ENCODE measurements around the gene HOXC4. TPM values are rescaled to one million over a fixed set of nuclear protein-coding genes. Genes with fewer than 3 reads are reported as not detected.
A peak's percentile ranks its signal among the peaks of the same experiment; 100 is the strongest.

The HOXC4 gene
- total and polyA plus RNA-seq, 7 experiments from 2014 or later: 0.24 to 0.98 TPM; not detected in 5

- ChIA-PET POLR2A (interaction anchor here (1.1 kb wide), 1 partner anchor 23 kb away, joined by 4 read pairs; no protein-coding TSS in a partner anchor), CTCF (interaction anchor here (0.8 to 1.7 kb wide), 5 partner anchors 14 to 162 kb away, joined by 4 read pairs; partner anchors contain the start of gene HOXC5)
- peak overlapping the region; percentile 39 to 90 (median 74) for H3K4me3 Mint-ChIP-seq
- Histone ChIP-seq H3K4me1 (ENCODE audit: control insufficient read depth in 2 of 2, insufficient read depth in 2 of 2, low read length in 2 of 2) (peaks cover 11 to 23% of the 10 kb centered on the region in 2 donors), H3K27ac (ENCODE audit: low read depth, low read length) (no peak overlapping the region), H3K4me3 (ENCODE audit: low read length) (peak overlapping the region; percentile 63), H3K9me3 (ENCODE audit: control insufficient read depth in 2 of 3, low read length in 3 of 3) (peaks cover 0 to 3% (median 0%) of the 10 kb centered on the region in 3 experiments), H3K27me3 (ENCODE audit: control insufficient read depth in 2 of 2, insufficient read depth in 2 of 2, low read length in 2 of 2) (peaks cover 10 to 52% of the 10 kb centered on the region in 2 donors), H3K36me3 (ENCODE audit: control insufficient read depth in 2 of 3, insufficient read depth in 3 of 3, low read length in 3 of 3) (no peaks in the 10 kb centered on the region)
- peaks cover 18 to 54% (median 46%) of the 10 kb centered on the region in 7 donors for H3K4me1 Mint-ChIP-seq
- H3K27me3 Mint-ChIP-seq: peaks cover 84 to 94% (median 87%) of the 10 kb centered on the region in 5 donors
- H3K9me3 Mint-ChIP-seq: peaks cover 0 to 9% (median 1%) of the 10 kb centered on the region in 11 donors
- H3K36me3 Mint-ChIP-seq: peaks cover 0 to 6% (median 0%) of the 10 kb centered on the region in 5 donors
- ATAC-seq (peak; percentile 10), DNase-seq (no peak)
- peak overlapping the region in 2 of 9 donors; percentile 2 to 13 for H3K27ac Mint-ChIP-seq
- intact Hi-C loops (cut with micrococcal nuclease): loop anchor here in 1 of 2 donors (5.0 kb wide), 2 partner anchors 95 to 110 kb away; no protein-coding TSS in a partner anchor
Measured at GRCh38 chr12:54052438-54053002, 1.1 kb upstream of the HOXC4 start.

GRCh38 chr12:54053003-54053750, 458 bp upstream of the HOXC4 start:
- peak overlapping the region; percentile 43 to 90 (median 77) for H3K4me3 Mint-ChIP-seq
- H3K27ac Mint-ChIP-seq: peak overlapping the region in 2 of 9 donors; percentile 5 to 18
- H3K27me3 Mint-ChIP-seq: peaks cover 85 to 94% (median 86%) of the 10 kb centered on the region in 5 donors
- CTCF ChIA-PET: interaction anchor here (0.8 to 1.7 kb wide), 5 partner anchors 14 to 161 kb away, joined by 4 read pairs; partner anchors contain the start of gene HOXC5
- H3K36me3 ChIP-seq (ENCODE audit: control insufficient read depth in 2 of 3, insufficient read depth in 3 of 3, low read length in 3 of 3): no peaks in the 10 kb centered on the region
- peaks cover 15 to 50% (median 42%) of the 10 kb centered on the region in 7 donors for H3K4me1 Mint-ChIP-seq
- ATAC-seq (peak; percentile 62), DNase-seq (no peak)
- peaks cover 10 to 52% of the 10 kb centered on the region in 2 donors for H3K27me3 ChIP-seq (ENCODE audit: control insufficient read depth in 2 of 2, insufficient read depth in 2 of 2, low read length in 2 of 2)
- H3K9me3 ChIP-seq (ENCODE audit: control insufficient read depth in 2 of 3, low read length in 3 of 3): no peaks in the 10 kb centered on the region
- H3K27ac ChIP-seq (ENCODE audit: low read depth, low read length): no peak overlapping the region
- peaks cover 11 to 23% of the 10 kb centered on the region in 2 donors for H3K4me1 ChIP-seq (ENCODE audit: control insufficient read depth in 2 of 2, insufficient read depth in 2 of 2, low read length in 2 of 2)
- H3K4me3 ChIP-seq (ENCODE audit: low read length): peak overlapping the region; percentile 63
- peaks cover 0 to 6% (median 0%) of the 10 kb centered on the region in 5 donors for H3K36me3 Mint-ChIP-seq
- peaks cover 0 to 9% (median 1%) of the 10 kb centered on the region in 11 donors for H3K9me3 Mint-ChIP-seq
- intact Hi-C loops (cut with micrococcal nuclease): loop anchor here in 1 of 2 donors (5.0 kb wide), 2 partner anchors 96 to 111 kb away; no protein-coding TSS in a partner anchor
- POLR2A ChIA-PET: interaction anchor here (1.1 kb wide), 1 partner anchor 24 kb away, joined by 4 read pairs; no protein-coding TSS in a partner anchor

- peaks cover 85 to 94% (median 86%) of the 10 kb centered on the region in 5 donors for H3K27me3 Mint-ChIP-seq
- POLR2A ChIA-PET: no interaction called here
- Histone ChIP-seq H3K4me3 (ENCODE audit: low read length) (no peak overlapping the region), H3K4me1 (ENCODE audit: control insufficient read depth in 2 of 2, insufficient read depth in 2 of 2, low read length in 2 of 2) (peaks cover 11 to 23% of the 10 kb centered on the region in 2 donors), H3K36me3 (ENCODE audit: control insufficient read depth in 2 of 3, insufficient read depth in 3 of 3, low read length in 3 of 3) (no peaks in the 10 kb centered on the region), H3K27me3 (ENCODE audit: control insufficient read depth in 2 of 2, insufficient read depth in 2 of 2, low read length in 2 of 2) (peaks cover 5 to 41% of the 10 kb centered on the region in 2 donors), H3K9me3 (ENCODE audit: control insufficient read depth in 2 of 3, low read length in 3 of 3) (no peaks in the 10 kb centered on the region), H3K27ac (ENCODE audit: low read depth, low read length) (no peak overlapping the region)
- H3K4me3 Mint-ChIP-seq: peak overlapping the region in 4 of 10 donors; percentile 43 to 77 (median 66)
- no peaks in the 10 kb centered on the region for H3K36me3 Mint-ChIP-seq
- peaks cover 0 to 4% (median 0%) of the 10 kb centered on the region in 11 donors for H3K9me3 Mint-ChIP-seq
- H3K4me1 Mint-ChIP-seq: peaks cover 15 to 49% (median 36%) of the 10 kb centered on the region in 7 donors
- ATAC-seq (no peak), DNase-seq (no peak)
- H3K27ac Mint-ChIP-seq: no peak overlapping the region
- CTCF ChIA-PET: interaction anchor here (0.5 kb wide), 1 partner anchor 198 kb away, joined by 5 read pairs; no protein-coding TSS in a partner anchor
- intact Hi-C loops (cut with micrococcal nuclease): loop anchor here in 1 of 2 donors (5.0 kb wide), 2 partner anchors 97 to 112 kb away; no protein-coding TSS in a partner anchor
Measured at GRCh38 chr12:54054742-54055194, 1.1 kb downstream of the HOXC4 start.

- Histone ChIP-seq H3K4me1 (ENCODE audit: control insufficient read depth in 2 of 2, insufficient read depth in 2 of 2, low read length in 2 of 2) (peaks cover 11 to 23% of the 10 kb centered on the region in 2 donors), H3K27me3 (ENCODE audit: control insufficient read depth in 2 of 2, insufficient read depth in 2 of 2, low read length in 2 of 2) (peaks cover 0 to 40% of the 10 kb centered on the region in 2 donors), H3K27ac (ENCODE audit: low read depth, low read length) (no peak overlapping the region), H3K36me3 (ENCODE audit: control insufficient read depth in 2 of 3, insufficient read depth in 3 of 3, low read length in 3 of 3) (no peaks in the 10 kb centered on the region), H3K4me3 (ENCODE audit: low read length) (no peak overlapping the region), H3K9me3 (ENCODE audit: control insufficient read depth in 2 of 3, low read length in 3 of 3) (no peaks in the 10 kb centered on the region)
- Mint-ChIP-seq H3K4me3 (no peak overlapping the region), H3K27me3 (peaks cover 83 to 93% (median 85%) of the 10 kb centered on the region in 5 donors), H3K9me3 (peaks cover 0 to 6% (median 0%) of the 10 kb centered on the region in 11 donors), H3K27ac (no peak overlapping the region), H3K36me3 (no peaks in the 10 kb centered on the region), H3K4me1 (peaks cover 7 to 41% (median 28%) of the 10 kb centered on the region in 7 donors)
- ChIA-PET POLR2A (no interaction called here), CTCF (no interaction called here)
- ATAC-seq (no peak), DNase-seq (no peak)
- intact Hi-C loops (cut with micrococcal nuclease): no loop called here
Measured at GRCh38 chr12:54055552-54055951, 1.9 kb downstream of the HOXC4 start.

DNA sequence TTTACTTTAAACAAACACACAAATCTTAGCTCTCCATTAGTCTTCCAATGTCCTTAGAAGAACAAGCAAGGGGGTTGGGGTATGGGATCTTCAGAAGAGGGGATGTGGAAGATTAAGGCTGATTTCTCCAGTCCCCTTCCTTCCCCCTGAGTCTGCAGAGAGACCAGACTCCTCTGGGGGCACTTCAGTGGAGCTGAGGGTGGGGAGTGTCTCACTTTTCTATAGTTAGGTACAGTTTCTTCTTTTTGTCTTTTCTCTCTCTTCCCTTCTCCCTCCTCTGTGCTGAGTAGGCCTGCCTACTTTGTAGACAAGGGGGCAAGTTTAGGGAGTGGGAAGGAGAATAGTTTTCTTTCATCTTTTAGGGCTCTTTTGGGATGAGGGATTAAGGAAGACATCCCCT, 2.5 kb downstream of the HOXC4 start:
- peaks cover 83 to 93% (median 85%) of the 10 kb centered on the region in 5 donors for H3K27me3 Mint-ChIP-seq
- H3K4me3 ChIP-seq (ENCODE audit: low read length): no peak overlapping the region
- H3K4me1 ChIP-seq (ENCODE audit: control insufficient read depth in 2 of 2, insufficient read depth in 2 of 2, low read length in 2 of 2): peaks cover 11 to 23% of the 10 kb centered on the region in 2 donors
- H3K9me3 Mint-ChIP-seq: peaks cover 0 to 6% (median 0%) of the 10 kb centered on the region in 11 donors
- peaks cover 0 to 37% of the 10 kb centered on the region in 2 donors for H3K27me3 ChIP-seq (ENCODE audit: control insufficient read depth in 2 of 2, insufficient read depth in 2 of 2, low read length in 2 of 2)
- H3K36me3 Mint-ChIP-seq: no peaks in the 10 kb centered on the region
- CTCF ChIA-PET: no interaction called here
- H3K9me3 ChIP-seq (ENCODE audit: control insufficient read depth in 2 of 3, low read length in 3 of 3): no peaks in the 10 kb centered on the region
- intact Hi-C loops (cut with micrococcal nuclease): no loop called here
- H3K36me3 ChIP-seq (ENCODE audit: control insufficient read depth in 2 of 3, insufficient read depth in 3 of 3, low read length in 3 of 3): no peaks in the 10 kb centered on the region
- H3K4me1 Mint-ChIP-seq: peaks cover 7 to 36% (median 23%) of the 10 kb centered on the region in 7 donors
- H3K4me3 Mint-ChIP-seq: no peak overlapping the region
- no peak for ATAC-seq
- H3K27ac Mint-ChIP-seq: peak overlapping the region in 1 of 9 donors; percentile 13
- POLR2A ChIA-PET: no interaction called here
- no peak for DNase-seq
- H3K27ac ChIP-seq (ENCODE audit: low read depth, low read length): no peak overlapping the region

GRCh38 chr12:54058128-54058768, 4.6 kb downstream of the HOXC4 start:
- DNase-seq: no peak
- CTCF ChIA-PET: interaction anchor here (0.6 kb wide), 1 partner anchor 143 kb away, joined by 3 read pairs; no protein-coding TSS in a partner anchor
- intact Hi-C loops (cut with micrococcal nuclease): no loop called here
- H3K4me1 ChIP-seq (ENCODE audit: control insufficient read depth in 2 of 2, insufficient read depth in 2 of 2, low read length in 2 of 2): peaks cover 4 to 7% of the 10 kb centered on the region in 2 donors
- no peak overlapping the region for H3K27ac ChIP-seq (ENCODE audit: low read depth, low read length)
- POLR2A ChIA-PET: interaction anchor here (0.8 kb wide), 1 partner anchor 32 kb away, joined by 3 read pairs; no protein-coding TSS in a partner anchor
- no peaks in the 10 kb centered on the region for H3K36me3 ChIP-seq (ENCODE audit: control insufficient read depth in 2 of 3, insufficient read depth in 3 of 3, low read length in 3 of 3)
- H3K27me3 ChIP-seq (ENCODE audit: control insufficient read depth in 2 of 2, insufficient read depth in 2 of 2, low read length in 2 of 2): peaks cover 0 to 22% of the 10 kb centered on the region in 2 donors
- no peak overlapping the region for H3K27ac Mint-ChIP-seq
- H3K9me3 Mint-ChIP-seq: peaks cover 0 to 6% (median 0%) of the 10 kb centered on the region in 11 donors
- no peak overlapping the region for H3K4me3 ChIP-seq (ENCODE audit: low read length)
- H3K4me3 Mint-ChIP-seq: no peak overlapping the region
- H3K4me1 Mint-ChIP-seq: peaks cover 0 to 14% (median 7%) of the 10 kb centered on the region in 7 donors
- no peak for ATAC-seq
- H3K9me3 ChIP-seq (ENCODE audit: control insufficient read depth in 2 of 3, low read length in 3 of 3): no peaks in the 10 kb centered on the region
- H3K27me3 Mint-ChIP-seq: peaks cover 84 to 94% (median 85%) of the 10 kb centered on the region in 5 donors
- peaks cover 0 to 4% (median 0%) of the 10 kb centered on the region in 5 donors for H3K36me3 Mint-ChIP-seq

Measured in naive thymus-derived CD4-positive, alpha-beta T cell (primary cell).